Kidney (tissue), 14 donors: ENCODE measurements around the gene COL26A1. TPM values are rescaled to one million over a fixed set of nuclear protein-coding genes. Genes with fewer than 3 reads are reported as not detected.

Source experiments
- DNase-seq, 5 donors: peaks; one replicate each; pipeline ENCODE4 v3.0.0-alpha.2; 2013 to 2020
- FAIRE-seq: peaks from 2 replicates; lab custom pipeline; 2012; peaks lifted over from hg19 to GRCh38; lab: Jason Lieb, UNC
- H3K27ac ChIP-seq, 2 donors: one replicate each; pipeline ENCODE4 v1.7.0; 2013; ENCODE audit warnings: low read depth in 2 of 2, low read length in 2 of 2, inconsistent platforms in 1 of 2
- H3K27me3 ChIP-seq: one replicate; pipeline ENCODE4 v1.7.1; 2013; ENCODE audit warnings: low read length, inconsistent platforms; ENCODE audit not compliant: control insufficient read depth, insufficient read depth
- H3K36me3 ChIP-seq, 3 donors: one replicate each; pipeline versions ENCODE4 v1.7.0 to v1.7.1; 2013; ENCODE audit warnings: low read length in 3 of 3, control low read depth in 1 of 3, inconsistent platforms in 1 of 3; ENCODE audit not compliant: insufficient read depth in 3 of 3, control insufficient read depth in 2 of 3
- H3K4me1 ChIP-seq, 3 donors: one replicate each; pipeline versions ENCODE4 v1.7.0 to v1.7.1; 2013; ENCODE audit warnings: low read length in 3 of 3, inconsistent platforms in 1 of 3, low read depth in 1 of 3; ENCODE audit not compliant: control insufficient read depth in 2 of 3, insufficient read depth in 2 of 3
- H3K4me3 ChIP-seq, 3 donors: one replicate each; pipeline versions ENCODE4 v1.7.0 to v1.8.1; 2013; ENCODE audit warnings: low read length in 3 of 3, control low read depth in 1 of 3, inconsistent platforms in 1 of 3
- H3K9ac ChIP-seq, 3 donors: one replicate each; pipeline versions ENCODE4 v1.7.0 to v1.7.1; 2013; ENCODE audit warnings: low read length in 3 of 3, control low read depth in 1 of 3, inconsistent platforms in 1 of 3
- H3K9me3 ChIP-seq, 3 donors: one replicate each; pipeline versions ENCODE4 v1.7.0 to v1.7.1; 2013; ENCODE audit warnings: low read length in 3 of 3, control low read depth in 1 of 3, inconsistent platforms in 1 of 3; ENCODE audit not compliant: control insufficient read depth in 2 of 3, insufficient read depth in 1 of 3
- intact Hi-C: fragments of 100-400 bp; cut with DNase I; formaldehyde crosslinking; loops from one replicate; pipeline ENCODE4 v1.11.1; 2022
- polyA plus RNA-seq: library from polyadenylated mRNA; stranded (reverse); fragments of 350-450 nt; fragmentation: Illumina TruSeq; extraction: RNeasy Lipid Tissue Mini Kit (QIAGEN cat#74804); gene quantifications from one replicate; pipeline ENCODE4 v1.2.3, GENCODE V29; 2014; ENCODE audit warnings: low read depth, low replicate concordance; ENCODE audit not compliant: insufficient read depth
- total RNA-seq: library from RNA; stranded (reverse); fragmentation: NEBNext Ultra II Directional; extraction: Animal tissue kit (Norgen Biotek cat#: 25700); gene quantifications from one replicate; pipeline ENCODE4 v1.2.1, GENCODE V29; 2021
- TF ChIP-seq, protein P1 (sequence below): IDR thresholded peaks from 3 replicates; pipeline ENCODE4 v1.5.1; 2012; ENCODE audit warnings: mild to moderate bottlenecking, moderate library complexity, borderline replicate concordance; ENCODE audit not compliant: insufficient read depth; ENCODE audit errors: extremely low read depth
- donor health status: control.
- donor health status: control.
- donor health status: control.
- donor health status: control.
- donor health status: control.
- donor health status: DM: yes; HTN: yes; CAD: no.
- donor health status: Normal renal cell carcinoma (clear cell type).

The COL26A1 gene
- total and polyA plus RNA-seq, 2 donors from 2014 or later = 1.2 to 3.5 TPM

DNA sequence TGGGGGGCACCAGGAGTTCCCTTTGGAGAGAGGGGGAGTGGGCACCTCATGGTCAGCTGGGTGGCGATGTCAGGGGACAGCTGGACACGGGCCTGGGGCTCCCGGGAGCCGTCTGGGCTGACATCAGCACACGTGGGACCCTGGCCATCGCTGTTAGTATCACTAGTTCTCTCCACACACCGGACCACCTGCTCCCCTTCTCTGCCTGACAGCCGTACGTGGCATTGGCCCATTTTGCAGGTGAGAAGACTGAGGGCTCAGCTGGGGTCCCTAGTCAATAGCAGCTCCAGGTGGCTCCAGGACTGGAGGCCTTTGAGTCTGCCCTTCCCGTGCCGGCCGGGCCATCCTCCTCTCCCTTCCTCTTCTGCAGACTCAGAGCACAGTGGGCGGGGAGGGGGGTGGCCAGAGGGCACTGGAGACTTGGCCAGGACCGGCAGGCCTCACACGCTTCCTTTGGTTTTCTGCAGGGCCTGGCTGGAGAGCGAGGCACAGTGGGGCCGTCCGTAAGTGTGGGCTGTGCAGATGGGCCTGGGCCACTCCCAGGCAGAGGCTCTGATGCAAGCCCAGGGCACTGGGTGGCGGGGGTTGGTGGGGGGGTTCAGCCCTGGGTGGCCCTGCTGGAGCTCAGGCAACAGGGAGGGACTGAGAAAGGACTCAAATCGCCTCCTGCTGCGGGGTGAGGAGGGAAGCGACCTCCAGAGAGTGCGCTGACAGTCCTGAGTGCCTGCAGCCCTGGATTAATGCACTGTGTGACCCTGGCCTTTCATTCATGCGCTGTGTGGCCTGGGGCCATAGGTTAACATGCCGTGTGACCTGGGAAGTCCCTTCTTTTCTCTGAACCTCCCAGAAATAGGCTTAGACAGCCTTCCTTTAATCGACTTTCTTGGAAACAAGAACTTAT is 188.2 kb downstream of the COL26A1 start:
- no peaks in the 10 kb centered on the region for H3K4me1 ChIP-seq
- no peak for FAIRE-seq
- H3K9ac ChIP-seq = no peak overlapping the region
- H3K9me3 ChIP-seq = no peaks in the 10 kb centered on the region
- H3K4me3 ChIP-seq = no peak overlapping the region
- DNase-seq = peak in 3 of 5 donors; percentile 36 to 87 (median 49)
- no peak overlapping the region for H3K27ac ChIP-seq
- intact Hi-C loops = no loop called here
- TF ChIP-seq, protein P1, sequence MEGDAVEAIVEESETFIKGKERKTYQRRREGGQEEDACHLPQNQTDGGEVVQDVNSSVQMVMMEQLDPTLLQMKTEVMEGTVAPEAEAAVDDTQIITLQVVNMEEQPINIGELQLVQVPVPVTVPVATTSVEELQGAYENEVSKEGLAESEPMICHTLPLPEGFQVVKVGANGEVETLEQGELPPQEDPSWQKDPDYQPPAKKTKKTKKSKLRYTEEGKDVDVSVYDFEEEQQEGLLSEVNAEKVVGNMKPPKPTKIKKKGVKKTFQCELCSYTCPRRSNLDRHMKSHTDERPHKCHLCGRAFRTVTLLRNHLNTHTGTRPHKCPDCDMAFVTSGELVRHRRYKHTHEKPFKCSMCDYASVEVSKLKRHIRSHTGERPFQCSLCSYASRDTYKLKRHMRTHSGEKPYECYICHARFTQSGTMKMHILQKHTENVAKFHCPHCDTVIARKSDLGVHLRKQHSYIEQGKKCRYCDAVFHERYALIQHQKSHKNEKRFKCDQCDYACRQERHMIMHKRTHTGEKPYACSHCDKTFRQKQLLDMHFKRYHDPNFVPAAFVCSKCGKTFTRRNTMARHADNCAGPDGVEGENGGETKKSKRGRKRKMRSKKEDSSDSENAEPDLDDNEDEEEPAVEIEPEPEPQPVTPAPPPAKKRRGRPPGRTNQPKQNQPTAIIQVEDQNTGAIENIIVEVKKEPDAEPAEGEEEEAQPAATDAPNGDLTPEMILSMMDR = no peak
- no peaks in the 10 kb centered on the region for H3K27me3 ChIP-seq
- no peaks in the 10 kb centered on the region for H3K36me3 ChIP-seq

- no peak overlapping the region for H3K9ac ChIP-seq
- intact Hi-C loops = no loop called here
- H3K27me3 ChIP-seq = no peaks in the 10 kb centered on the region
- H3K4me3 ChIP-seq = no peak overlapping the region
- no peaks in the 10 kb centered on the region for H3K36me3 ChIP-seq
- no peak overlapping the region for H3K27ac ChIP-seq
- DNase-seq = peak in 2 of 5 donors; percentile 29 to 54
- TF ChIP-seq, protein P1 = no peak
- no peaks in the 10 kb centered on the region for H3K9me3 ChIP-seq
- no peak for FAIRE-seq
- H3K4me1 ChIP-seq = no peaks in the 10 kb centered on the region
Measured at GRCh38 chr7:101553018-101553770, 190.5 kb downstream of the COL26A1 start.

DNA sequence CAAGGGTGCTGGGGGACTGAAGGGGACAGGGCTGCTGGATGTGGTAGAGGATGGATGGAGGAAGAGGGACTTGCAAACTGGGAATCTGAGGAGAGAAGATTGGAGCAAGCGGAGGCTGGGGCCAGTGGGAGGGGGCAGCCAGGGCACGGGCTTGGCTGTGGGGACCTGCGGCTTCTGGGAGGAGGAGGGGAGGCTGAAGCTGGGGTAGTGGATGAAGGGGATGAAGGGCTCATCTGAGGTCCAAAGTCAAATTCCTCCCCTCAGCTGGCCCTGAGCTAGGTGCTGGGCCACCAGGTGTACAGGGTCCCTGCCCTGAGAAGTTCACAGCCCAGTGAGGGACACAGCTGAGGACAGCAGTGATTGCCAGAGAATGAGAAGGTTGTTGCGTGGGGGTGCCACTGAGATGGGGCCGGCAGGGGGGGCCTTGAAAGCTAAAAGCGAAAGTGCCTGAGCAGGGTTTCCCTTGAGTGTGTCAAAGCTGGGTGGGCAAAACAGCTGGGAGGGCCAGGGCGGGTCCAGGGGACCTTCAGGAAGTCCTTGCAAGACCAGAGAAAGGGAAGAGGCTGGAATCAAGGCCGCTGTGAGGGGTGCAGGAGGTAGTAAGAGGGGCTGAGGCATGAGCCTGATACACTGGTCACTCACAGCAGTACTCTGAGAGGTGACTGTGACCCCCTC is 191.2 kb downstream of the COL26A1 start:
- no peak overlapping the region for H3K9ac ChIP-seq
- intact Hi-C loops = no loop called here
- H3K36me3 ChIP-seq = no peaks in the 10 kb centered on the region
- H3K27ac ChIP-seq = no peak overlapping the region
- no peak for FAIRE-seq
- no peaks in the 10 kb centered on the region for H3K4me1 ChIP-seq
- H3K27me3 ChIP-seq = no peaks in the 10 kb centered on the region
- H3K4me3 ChIP-seq = no peak overlapping the region
- DNase-seq = peak in 1 of 5 donors; percentile 35
- H3K9me3 ChIP-seq = no peaks in the 10 kb centered on the region
- TF ChIP-seq, protein P1 = no peak
